HepG2 (cell line): ENCODE measurements around the gene TMEM107.

Experiments used
- CAMTA2 ChIP-seq: sonication (generic); formaldehyde crosslinking; IDR thresholded peaks from 2 replicates; pipeline ENCODE4 v1.4.0; 2020; ENCODE audit warnings: mild to moderate bottlenecking, missing genetic modification reagents, borderline replicate concordance
- CEBPB ChIP-seq: IDR thresholded peaks from 2 replicates; pipeline ENCODE4 v1.6.1; 2011; ENCODE audit warnings: low read depth, low read length, improper control_type of control experiment, borderline replicate concordance
- EZH2 ChIP-seq: conservative IDR thresholded peaks from 2 replicates; pipeline ENCODE4 v1.6.1; 2012; ENCODE audit warnings: mild to moderate bottlenecking, low read depth, low read length, moderate library complexity
- MED13 ChIP-seq: sonication (generic); formaldehyde crosslinking; IDR thresholded peaks from 2 replicates; pipeline ENCODE4 v1.5.0; 2020; ENCODE audit warnings: missing genetic modification reagents
- POLR2A ChIP-seq, 2 experiments: IDR thresholded peaks; 2 replicates each; pipeline ENCODE4 v1.6.1; 2011; ENCODE audit warnings: low read depth in 2 of 2, low read length in 2 of 2, mild to moderate bottlenecking in 1 of 2, moderate library complexity in 1 of 2; ENCODE audit not compliant: insufficient read depth in 1 of 2
- SRF ChIP-seq: IDR thresholded peaks from 2 replicates; pipeline ENCODE4 v1.6.1; 2011; ENCODE audit warnings: mild to moderate bottlenecking, low read depth, low read length, moderate library complexity
- ZNF512 ChIP-seq: sonication (generic); formaldehyde crosslinking; IDR thresholded peaks from 2 replicates; pipeline ENCODE4 v1.4.0; 2020; ENCODE audit warnings: mild to moderate bottlenecking, missing genetic modification reagents
- TF ChIP-seq, protein P1 (sequence below): sonication (generic); formaldehyde crosslinking; IDR thresholded peaks from 2 replicates; pipeline ENCODE4 v1.5.0; 2020; ENCODE audit warnings: mild to moderate bottlenecking, missing genetic modification reagents, moderate library complexity
- TF ChIP-seq, protein P2 (sequence below): sonication (generic); formaldehyde crosslinking; IDR thresholded peaks from 2 replicates; pipeline ENCODE4 v1.4.0; 2020; ENCODE audit warnings: mild to moderate bottlenecking, missing genetic modification reagents

DNA sequence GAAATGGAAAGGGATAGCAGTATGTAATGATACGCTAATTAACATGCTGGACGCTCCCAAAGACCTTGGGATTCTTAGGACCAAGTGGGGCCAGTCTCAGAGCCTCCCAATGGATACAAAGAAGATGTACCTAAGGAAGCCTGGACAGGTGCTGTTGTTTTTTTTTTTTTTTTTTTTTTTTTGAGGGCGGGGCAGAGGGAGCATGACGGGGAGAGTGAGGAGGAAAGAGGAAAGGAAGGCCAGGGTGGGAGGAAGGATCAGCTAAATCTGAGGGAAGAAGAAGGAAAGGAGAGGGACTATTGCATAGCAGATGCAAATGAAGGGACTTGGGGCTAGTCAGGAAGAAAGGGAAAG lies 16.0 kb downstream of the TMEM107 start:
- no peak for TF ChIP-seq ZNF512 (CRISPR knock-in tag)
- TF ChIP-seq CEBPB = no peak
- TF ChIP-seq, protein P1, sequence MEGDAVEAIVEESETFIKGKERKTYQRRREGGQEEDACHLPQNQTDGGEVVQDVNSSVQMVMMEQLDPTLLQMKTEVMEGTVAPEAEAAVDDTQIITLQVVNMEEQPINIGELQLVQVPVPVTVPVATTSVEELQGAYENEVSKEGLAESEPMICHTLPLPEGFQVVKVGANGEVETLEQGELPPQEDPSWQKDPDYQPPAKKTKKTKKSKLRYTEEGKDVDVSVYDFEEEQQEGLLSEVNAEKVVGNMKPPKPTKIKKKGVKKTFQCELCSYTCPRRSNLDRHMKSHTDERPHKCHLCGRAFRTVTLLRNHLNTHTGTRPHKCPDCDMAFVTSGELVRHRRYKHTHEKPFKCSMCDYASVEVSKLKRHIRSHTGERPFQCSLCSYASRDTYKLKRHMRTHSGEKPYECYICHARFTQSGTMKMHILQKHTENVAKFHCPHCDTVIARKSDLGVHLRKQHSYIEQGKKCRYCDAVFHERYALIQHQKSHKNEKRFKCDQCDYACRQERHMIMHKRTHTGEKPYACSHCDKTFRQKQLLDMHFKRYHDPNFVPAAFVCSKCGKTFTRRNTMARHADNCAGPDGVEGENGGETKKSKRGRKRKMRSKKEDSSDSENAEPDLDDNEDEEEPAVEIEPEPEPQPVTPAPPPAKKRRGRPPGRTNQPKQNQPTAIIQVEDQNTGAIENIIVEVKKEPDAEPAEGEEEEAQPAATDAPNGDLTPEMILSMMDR (CRISPR knock-in tag) = no peak
- no peak for TF ChIP-seq POLR2A (IDR thresholded peaks at IDR 0.05; ENCODE audit: insufficient read depth in 1 of 2, low read depth in 2 of 2, low read length in 2 of 2)
- TF ChIP-seq CAMTA2 (CRISPR knock-in tag) = no peak
- TF ChIP-seq, protein P2, sequence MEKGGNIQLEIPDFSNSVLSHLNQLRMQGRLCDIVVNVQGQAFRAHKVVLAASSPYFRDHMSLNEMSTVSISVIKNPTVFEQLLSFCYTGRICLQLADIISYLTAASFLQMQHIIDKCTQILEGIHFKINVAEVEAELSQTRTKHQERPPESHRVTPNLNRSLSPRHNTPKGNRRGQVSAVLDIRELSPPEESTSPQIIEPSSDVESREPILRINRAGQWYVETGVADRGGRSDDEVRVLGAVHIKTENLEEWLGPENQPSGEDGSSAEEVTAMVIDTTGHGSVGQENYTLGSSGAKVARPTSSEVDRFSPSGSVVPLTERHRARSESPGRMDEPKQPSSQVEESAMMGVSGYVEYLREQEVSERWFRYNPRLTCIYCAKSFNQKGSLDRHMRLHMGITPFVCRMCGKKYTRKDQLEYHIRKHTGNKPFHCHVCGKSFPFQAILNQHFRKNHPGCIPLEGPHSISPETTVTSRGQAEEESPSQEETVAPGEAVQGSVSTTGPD = no peak
- TF ChIP-seq MED13 (CRISPR knock-in tag) = no peak
- TF ChIP-seq SRF = no peak
- no peak for TF ChIP-seq EZH2
